Subcutaneous adipose tissue (tissue), 4 donors: Measurements from ENCODE around the gene CCDC9. TPM values are rescaled to one million over a fixed set of nuclear protein-coding genes. Genes with fewer than 3 reads are reported as not detected.

ENCODE experiments used
- total RNA-seq, 4 donors: library from RNA; depleted of rRNA; stranded (reverse); fragments of >200 nt; gene quantifications; one replicate each; pipeline ENCODE4 v1.1.0, GENCODE V29; 2016
- TF ChIP-seq, protein P1 (sequence below): fragments of 450-650 bp; IDR thresholded peaks from one replicate; pipeline ENCODE4 v1.5.1; 2016; ENCODE audit warnings: low read depth, mild to moderate bottlenecking, control low read depth, antibody characterized with exemption, moderate library complexity

CCDC9 gene
- total RNA-seq, 4 donors from 2014 or later: 6.4 to 23.2 (median 11.4) TPM

DNA sequence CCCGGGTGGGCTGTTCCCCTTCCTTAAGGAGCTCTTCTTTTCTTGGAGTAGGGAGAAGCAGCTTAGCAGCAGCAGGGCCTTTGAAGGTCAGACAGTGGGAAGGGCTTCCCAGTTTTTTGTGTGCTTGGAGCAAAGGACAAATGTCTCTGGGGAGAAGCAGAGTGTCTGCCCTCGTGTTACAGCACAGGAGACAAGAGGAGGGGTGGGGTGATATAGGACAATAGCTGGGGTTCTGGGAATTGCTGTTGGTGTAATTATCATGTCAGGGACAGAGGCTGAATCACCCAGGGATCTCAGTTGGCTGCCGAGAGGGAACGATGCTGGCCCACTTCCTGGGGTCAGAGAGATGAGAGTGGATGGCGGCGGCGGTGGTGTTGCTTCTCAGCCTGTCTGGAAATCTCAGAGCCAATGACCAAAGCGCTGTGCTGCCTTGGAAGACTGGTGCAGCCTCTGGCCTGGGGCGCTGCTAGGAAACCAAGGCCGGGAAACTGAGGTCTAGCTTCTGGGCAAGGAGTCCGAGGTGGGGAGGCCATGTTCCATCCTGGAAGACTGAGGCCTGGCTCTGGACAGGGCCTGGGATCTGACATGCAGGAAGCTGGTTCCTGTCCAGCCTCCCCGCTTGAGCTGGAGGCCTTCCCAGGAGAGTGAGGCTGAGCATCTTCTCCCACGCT lies 19.6 kb downstream of the CCDC9 start:
- TF ChIP-seq, protein P1, sequence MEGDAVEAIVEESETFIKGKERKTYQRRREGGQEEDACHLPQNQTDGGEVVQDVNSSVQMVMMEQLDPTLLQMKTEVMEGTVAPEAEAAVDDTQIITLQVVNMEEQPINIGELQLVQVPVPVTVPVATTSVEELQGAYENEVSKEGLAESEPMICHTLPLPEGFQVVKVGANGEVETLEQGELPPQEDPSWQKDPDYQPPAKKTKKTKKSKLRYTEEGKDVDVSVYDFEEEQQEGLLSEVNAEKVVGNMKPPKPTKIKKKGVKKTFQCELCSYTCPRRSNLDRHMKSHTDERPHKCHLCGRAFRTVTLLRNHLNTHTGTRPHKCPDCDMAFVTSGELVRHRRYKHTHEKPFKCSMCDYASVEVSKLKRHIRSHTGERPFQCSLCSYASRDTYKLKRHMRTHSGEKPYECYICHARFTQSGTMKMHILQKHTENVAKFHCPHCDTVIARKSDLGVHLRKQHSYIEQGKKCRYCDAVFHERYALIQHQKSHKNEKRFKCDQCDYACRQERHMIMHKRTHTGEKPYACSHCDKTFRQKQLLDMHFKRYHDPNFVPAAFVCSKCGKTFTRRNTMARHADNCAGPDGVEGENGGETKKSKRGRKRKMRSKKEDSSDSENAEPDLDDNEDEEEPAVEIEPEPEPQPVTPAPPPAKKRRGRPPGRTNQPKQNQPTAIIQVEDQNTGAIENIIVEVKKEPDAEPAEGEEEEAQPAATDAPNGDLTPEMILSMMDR: no peak

DNA sequence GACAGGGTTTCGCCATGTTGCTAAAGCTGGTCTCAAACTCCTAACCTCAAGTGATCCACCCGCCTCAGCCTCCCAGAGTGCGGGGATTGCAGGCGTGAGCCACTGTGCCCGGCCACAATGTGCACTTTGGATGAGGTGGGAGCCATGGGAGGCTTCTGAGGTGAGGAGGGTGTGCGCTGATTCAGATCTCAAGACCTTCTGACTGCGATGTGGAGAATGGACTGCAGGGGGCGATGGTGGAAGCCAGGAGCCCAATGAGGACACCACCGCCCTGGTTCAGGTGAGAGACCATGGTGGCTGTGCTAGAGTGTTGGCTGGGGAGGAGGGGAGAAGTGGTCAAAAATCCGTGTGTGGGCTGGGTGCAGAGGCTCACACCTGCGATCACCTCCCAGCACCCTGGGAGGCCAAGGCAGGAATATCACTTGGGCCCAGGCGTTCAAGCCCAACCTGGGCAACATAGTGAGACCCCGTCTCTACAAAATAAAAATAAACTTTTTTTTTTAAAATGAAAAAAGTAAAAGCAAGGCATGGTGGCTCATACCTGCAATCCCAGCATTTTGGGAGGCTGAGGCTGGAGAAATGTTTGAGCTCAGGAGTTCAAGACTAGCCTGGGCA lies 24.0 kb downstream of the CCDC9 start:
- TF ChIP-seq, protein P1: no peak

DNA sequence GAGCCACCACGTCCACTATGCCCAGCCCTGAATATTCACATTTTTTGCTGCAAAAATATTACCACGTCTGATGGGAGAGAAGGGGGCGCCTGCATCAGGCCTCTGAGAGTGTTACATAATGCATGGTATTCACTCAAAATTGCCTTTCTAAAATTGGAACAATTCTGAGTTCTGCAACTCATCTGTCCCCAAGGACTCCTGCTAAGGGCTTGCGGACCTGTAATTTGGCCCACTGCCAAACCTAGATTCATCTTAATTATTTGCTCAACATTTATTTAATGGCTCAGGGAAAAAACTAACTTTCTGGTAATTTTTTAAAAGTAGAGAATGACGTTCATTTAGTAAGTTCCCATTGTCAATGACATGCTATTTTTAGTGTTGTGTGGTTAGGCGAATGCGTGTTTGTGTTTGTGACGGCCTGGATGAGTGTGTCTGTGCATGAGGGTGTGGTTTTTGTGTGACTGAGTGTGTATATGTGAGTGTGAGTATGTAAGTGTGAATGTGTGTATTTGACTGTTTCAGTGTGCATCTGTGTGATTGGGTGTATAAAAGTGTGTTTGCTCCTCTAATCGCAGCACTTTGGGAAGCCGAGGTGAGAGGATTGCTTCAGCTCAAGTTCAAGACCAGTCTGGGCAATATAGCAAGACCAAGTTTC lies 27.2 kb downstream of the CCDC9 start:
- TF ChIP-seq, protein P1: no peak

DNA sequence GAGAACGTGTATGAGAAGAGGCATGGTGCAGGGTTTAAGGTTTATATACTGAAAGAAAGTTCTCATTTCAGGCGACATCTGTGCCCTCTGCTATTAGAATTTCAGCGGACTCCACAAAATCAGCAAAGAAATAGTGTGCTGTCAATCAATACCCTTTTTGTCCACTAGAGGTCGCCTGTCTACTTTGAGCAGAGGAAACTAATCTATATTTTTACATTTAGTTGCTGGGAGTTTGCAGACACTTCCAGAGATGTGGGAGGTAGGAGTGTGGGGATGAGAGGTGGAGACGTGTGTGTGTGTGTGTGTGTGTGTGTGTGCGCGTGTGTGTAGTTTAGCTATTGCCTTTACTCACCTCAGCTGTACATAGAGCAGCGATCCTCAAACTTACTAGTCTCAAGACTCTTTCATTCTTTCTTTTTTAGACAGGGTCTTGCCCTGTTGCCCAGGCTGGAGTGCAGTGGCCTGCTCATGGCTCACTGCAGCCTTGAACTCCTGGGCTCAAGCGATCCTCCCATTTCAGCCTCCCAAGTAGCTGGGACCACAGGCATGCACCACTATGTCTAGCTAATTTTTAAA lies 28.1 kb downstream of the CCDC9 start:
- TF ChIP-seq, protein P1: no peak

DNA sequence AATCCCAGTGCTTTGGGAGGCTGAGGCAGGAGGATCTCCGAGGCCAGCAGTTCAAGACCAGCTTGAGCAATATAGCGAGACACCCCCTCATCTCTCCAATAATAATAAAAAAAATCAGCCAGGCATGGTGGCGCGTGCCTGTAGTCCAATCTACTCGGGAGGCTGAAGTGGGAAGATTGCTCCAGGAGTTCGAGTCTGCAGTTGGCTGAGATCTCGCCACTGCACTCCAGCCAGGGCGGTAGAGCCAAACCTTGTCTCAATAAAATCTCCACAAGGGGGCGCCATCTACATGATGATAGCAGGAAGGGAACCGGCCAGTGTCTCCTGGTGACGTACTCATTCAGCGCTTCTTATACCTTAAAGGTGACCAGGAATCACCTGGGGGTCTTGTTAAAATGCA lies 39.7 kb downstream of the CCDC9 start:
- TF ChIP-seq, protein P1: no peak

DNA sequence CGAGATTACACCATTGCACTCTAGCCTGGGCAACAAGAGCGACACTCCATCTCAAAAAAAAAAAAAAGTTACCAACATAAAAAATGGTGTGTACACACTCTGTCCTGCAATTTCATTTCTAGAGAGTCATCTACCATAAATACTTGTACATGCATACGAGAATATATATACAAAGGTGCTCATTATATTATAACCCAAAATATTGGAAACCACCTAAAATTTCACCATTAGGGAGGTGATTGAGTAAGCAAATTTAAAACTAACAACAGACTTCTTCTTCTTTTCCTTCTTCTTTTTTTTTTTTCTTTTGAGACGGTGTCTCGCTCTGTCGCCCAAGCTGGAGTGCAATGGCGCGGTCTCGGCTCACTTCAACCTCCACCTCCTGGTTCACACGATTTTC lies 45.9 kb downstream of the CCDC9 start:
- TF ChIP-seq, protein P1: no peak

DNA sequence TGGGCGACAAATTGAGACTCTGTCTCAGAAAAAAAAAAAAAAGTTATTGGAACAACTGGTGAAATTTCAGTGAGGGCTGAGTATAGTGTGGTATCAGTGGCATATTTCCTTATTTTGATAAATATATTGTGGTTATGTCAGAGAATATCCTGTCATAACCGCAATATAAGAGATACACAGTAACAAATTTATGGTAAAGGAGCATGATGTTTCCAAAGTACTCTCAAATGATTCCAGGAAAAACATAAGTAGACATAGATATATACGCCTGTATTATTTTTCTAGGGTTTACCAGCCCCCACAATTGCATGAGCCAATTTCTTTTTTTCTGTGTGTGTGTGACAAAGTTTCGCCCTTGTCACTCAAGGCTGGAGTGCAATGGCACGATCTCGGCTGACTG lies 47.6 kb downstream of the CCDC9 start:
- TF ChIP-seq, protein P1: no peak
